Measurements from ENCODE around the gene TTLL11. TPM values are rescaled to one million over a fixed set of nuclear protein-coding genes. Genes with fewer than 3 reads are reported as not detected.

TTLL11 gene
- total RNA-seq, 4 donors from 2014 or later: 9.1 to 47.4 (median 11.3) TPM

DNA sequence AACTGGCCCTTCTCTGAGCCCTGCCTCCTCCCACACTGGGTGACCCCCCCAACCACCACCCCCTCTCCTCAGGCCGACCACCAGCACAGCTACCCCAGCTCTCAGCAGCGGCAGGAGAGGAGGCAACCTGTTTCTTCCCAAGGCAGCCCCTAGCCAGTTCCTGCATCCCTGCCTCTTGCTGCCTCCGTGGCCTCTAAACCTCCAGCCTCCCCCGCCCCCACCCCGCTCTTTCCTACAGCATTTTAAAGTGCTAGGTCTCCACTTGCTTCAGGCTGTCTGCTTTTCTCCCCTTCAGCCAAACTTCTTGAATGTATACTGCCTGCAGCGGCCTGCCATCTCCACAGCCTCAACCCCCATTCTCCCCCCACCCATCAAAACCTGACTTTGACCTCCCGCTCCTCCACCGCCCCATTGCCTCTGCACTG lies 306.1 kb downstream of the TTLL11 start:
- H3K27ac ChIP-seq: no peak overlapping the region
- no peaks in the 10 kb centered on the region for H3K4me1 ChIP-seq
- DNase-seq: no peak
- 84% methylated on average over 8 of the region's 8 CpGs; no CpG with 5 or more reads in 1 of the 2 donors for WGBS, 2 donors (ENCODE audit: low coverage in 1 of 2)
- peaks cover 0 to 10% (median 4%) of the 10 kb centered on the region in 4 donors for H3K36me3 ChIP-seq
- no peaks in the 10 kb centered on the region for H3K27me3 ChIP-seq
- in situ Hi-C loops (cut with MboI; ENCODE audit: low pct_ligation_motif_present in 1 of 4, low pct_unique_long_range_greater_than_20kb in 1 of 4, low sequenced_read_pairs in 3 of 4) (no loop called here), intact Hi-C loops (cut with DNase I; ENCODE audit: low total_unique reads) (no loop called here)
- no peak overlapping the region for H3K4me3 ChIP-seq
- TF ChIP-seq, protein P1, sequence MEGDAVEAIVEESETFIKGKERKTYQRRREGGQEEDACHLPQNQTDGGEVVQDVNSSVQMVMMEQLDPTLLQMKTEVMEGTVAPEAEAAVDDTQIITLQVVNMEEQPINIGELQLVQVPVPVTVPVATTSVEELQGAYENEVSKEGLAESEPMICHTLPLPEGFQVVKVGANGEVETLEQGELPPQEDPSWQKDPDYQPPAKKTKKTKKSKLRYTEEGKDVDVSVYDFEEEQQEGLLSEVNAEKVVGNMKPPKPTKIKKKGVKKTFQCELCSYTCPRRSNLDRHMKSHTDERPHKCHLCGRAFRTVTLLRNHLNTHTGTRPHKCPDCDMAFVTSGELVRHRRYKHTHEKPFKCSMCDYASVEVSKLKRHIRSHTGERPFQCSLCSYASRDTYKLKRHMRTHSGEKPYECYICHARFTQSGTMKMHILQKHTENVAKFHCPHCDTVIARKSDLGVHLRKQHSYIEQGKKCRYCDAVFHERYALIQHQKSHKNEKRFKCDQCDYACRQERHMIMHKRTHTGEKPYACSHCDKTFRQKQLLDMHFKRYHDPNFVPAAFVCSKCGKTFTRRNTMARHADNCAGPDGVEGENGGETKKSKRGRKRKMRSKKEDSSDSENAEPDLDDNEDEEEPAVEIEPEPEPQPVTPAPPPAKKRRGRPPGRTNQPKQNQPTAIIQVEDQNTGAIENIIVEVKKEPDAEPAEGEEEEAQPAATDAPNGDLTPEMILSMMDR (IDR thresholded peaks at IDR 0.05): no peak
- TF ChIP-seq EP300 (IDR thresholded peaks at IDR 0.05; ENCODE audit: low read depth): no peak
- TF ChIP-seq POLR2AphosphoS5 (IDR thresholded peaks at IDR 0.05): no peak
- no peak for TF ChIP-seq POLR2A (IDR thresholded peaks at IDR 0.05)
- no peaks in the 10 kb centered on the region for H3K9me3 ChIP-seq

DNA sequence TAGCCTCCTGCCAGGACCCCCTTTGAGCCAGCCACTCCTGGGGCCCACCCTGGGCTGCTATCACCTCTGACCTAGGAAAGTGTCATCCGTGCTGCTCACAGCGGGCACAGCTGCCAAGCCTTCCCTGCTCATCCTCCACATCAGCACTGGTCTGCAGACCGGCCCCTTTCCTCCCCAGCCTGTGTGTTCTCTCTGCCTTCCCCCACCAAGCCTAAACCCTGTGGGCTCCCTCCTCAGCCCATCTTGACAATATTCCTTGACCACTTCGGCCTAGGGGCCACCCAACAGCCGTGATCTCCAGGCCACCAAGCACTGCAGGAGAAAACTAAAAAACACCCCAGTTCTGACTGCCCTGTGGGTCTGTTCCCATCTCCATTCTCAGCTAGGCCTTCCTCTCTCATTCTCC lies 306.6 kb downstream of the TTLL11 start:
- Histone ChIP-seq H3K4me1 (no peaks in the 10 kb centered on the region), H3K27me3 (no peaks in the 10 kb centered on the region), H3K36me3 (peaks cover 0 to 14% (median 6%) of the 10 kb centered on the region in 4 donors), H3K9me3 (no peaks in the 10 kb centered on the region), H3K4me3 (no peak overlapping the region), H3K27ac (no peak overlapping the region)
- DNase-seq: no peak
- intact Hi-C loops (cut with DNase I; ENCODE audit: low total_unique reads) (no loop called here), in situ Hi-C loops (cut with MboI; ENCODE audit: low pct_ligation_motif_present in 1 of 4, low pct_unique_long_range_greater_than_20kb in 1 of 4, low sequenced_read_pairs in 3 of 4) (no loop called here)
- TF ChIP-seq, protein P1 (IDR thresholded peaks at IDR 0.05): no peak
- TF ChIP-seq POLR2AphosphoS5 (IDR thresholded peaks at IDR 0.05) (no peak), EP300 (IDR thresholded peaks at IDR 0.05; ENCODE audit: low read depth) (no peak), POLR2A (IDR thresholded peaks at IDR 0.05) (no peak)
- WGBS, 2 donors (ENCODE audit: low coverage in 1 of 2): 79 to 89% methylated on average over 3 to 5 of the region's 5 CpGs

DNA sequence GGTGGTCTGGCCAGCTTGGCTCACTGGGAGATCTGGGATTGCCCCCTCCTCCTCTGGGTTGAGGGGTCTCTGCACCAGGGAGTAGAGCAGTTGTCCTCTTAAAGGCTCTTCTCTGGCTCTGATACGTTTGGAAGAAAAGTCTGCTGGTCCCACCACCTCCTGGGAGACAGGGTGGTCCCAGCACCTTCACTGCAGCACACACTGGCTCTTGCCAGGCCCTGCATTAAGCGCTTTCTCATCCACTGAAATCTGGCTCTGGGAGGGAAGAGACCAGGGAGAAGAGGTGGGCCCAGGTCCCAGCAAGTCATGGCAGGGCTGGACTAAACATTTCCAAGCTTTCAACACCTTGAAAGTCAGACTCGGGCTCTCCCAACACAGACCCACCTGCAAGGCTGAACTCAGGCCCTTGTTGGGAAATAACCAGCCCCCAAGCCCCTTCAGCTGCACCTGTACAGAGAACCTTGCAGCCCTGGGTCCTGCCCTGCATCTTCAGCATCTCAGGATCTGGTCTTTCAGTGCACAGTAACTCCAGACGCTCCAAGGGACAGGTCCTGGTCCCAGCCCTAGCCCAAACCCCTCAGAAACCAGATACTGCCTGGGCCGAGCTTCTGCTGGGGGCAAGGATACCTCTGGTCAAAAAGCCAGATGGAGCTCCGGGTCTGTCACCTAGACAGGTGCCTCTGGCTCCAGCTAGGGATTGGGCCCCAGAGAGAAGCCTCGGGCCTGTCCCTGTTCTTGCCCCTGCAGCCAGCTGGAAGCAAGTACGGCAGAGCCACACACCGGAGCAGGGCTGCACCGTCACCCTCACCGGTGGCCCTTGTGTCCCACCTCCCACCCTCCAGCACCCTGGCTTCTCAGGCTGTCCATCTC lies 307.2 kb downstream of the TTLL11 start:
- peak; percentile 3 for DNase-seq
- Histone ChIP-seq H3K36me3 (peaks cover 0 to 21% (median 8%) of the 10 kb centered on the region in 4 donors), H3K27me3 (no peaks in the 10 kb centered on the region), H3K4me1 (no peaks in the 10 kb centered on the region), H3K4me3 (no peak overlapping the region), H3K27ac (no peak overlapping the region), H3K9me3 (no peaks in the 10 kb centered on the region)
- intact Hi-C loops (cut with DNase I; ENCODE audit: low total_unique reads) (no loop called here), in situ Hi-C loops (cut with MboI; ENCODE audit: low pct_ligation_motif_present in 1 of 4, low pct_unique_long_range_greater_than_20kb in 1 of 4, low sequenced_read_pairs in 3 of 4) (no loop called here)
- WGBS, 2 donors (ENCODE audit: low coverage in 1 of 2): 76% methylated on average over 8 of the region's 11 CpGs; no CpG with 5 or more reads in 1 of the 2 donors
- TF ChIP-seq POLR2AphosphoS5 (IDR thresholded peaks at IDR 0.05) (no peak), POLR2A (IDR thresholded peaks at IDR 0.05) (no peak), EP300 (IDR thresholded peaks at IDR 0.05; ENCODE audit: low read depth) (no peak)
- TF ChIP-seq, protein P1 (IDR thresholded peaks at IDR 0.05): no peak

DNA sequence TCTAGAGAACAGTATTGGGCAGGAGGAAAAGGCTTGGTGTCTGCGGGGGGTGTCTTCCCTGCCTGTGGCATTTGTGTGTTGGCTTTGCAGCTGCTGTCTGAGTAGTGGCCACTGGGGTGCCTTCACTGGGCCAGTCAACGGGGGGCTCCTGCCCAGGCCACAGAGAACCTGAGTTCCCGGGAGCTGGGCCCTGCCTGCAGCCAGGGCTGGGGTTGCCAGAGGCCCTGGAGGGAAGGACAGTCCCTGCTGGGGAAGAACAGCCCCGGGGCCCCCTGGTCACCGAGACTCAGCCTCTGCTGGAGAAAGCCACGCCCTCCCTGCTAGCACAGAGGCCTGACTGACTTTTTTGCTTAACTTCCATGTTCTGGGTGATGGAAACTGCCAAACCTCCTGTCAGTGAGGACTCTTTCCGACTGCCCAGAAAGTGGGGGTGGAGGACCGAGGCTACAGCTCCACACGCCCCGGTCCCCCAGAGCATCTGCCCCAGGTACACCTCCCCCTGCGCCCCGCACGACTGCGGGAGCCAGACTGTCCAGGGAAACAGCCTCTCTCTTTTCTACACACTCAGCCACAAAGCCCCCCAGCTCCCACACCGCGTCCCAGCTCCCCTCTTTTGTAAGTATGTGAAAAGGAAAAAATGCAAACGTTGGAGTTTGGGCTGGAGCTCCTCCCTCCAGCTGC lies 308.2 kb downstream of the TTLL11 start:
- peaks cover 0 to 23% (median 11%) of the 10 kb centered on the region in 4 donors for H3K36me3 ChIP-seq
- H3K27ac ChIP-seq: no peak overlapping the region
- DNase-seq: peak; percentile 6
- no peak overlapping the region for H3K4me3 ChIP-seq
- H3K9me3 ChIP-seq: no peaks in the 10 kb centered on the region
- TF ChIP-seq, protein P1 (IDR thresholded peaks at IDR 0.05): no peak
- no peak for TF ChIP-seq POLR2AphosphoS5 (IDR thresholded peaks at IDR 0.05)
- TF ChIP-seq POLR2A (IDR thresholded peaks at IDR 0.05): no peak
- TF ChIP-seq EP300 (IDR thresholded peaks at IDR 0.05; ENCODE audit: low read depth): no peak
- intact Hi-C loops (cut with DNase I; ENCODE audit: low total_unique reads): no loop called here
- no peaks in the 10 kb centered on the region for H3K27me3 ChIP-seq
- peaks cover 0 to under 1% (median 0%) of the 10 kb centered on the region in 4 donors for H3K4me1 ChIP-seq
- 77% methylated on average over 15 of the region's 17 CpGs; no CpG with 5 or more reads in 1 of the 2 donors for WGBS, 2 donors (ENCODE audit: low coverage in 1 of 2)
- in situ Hi-C loops (cut with MboI; ENCODE audit: low pct_ligation_motif_present in 1 of 4, low pct_unique_long_range_greater_than_20kb in 1 of 4, low sequenced_read_pairs in 3 of 4): no loop called here

Data from transverse colon (tissue), 4 donors.